ENCODE data around the gene SIPA1.
A peak's percentile ranks its signal among the peaks of the same experiment; 100 is the strongest.

The SIPA1 gene

GRCh38 chr11:65641297-65642013 is 3.6 kb downstream of the SIPA1 start:
- peaks cover 31% of the 10 kb centered on the region for H3K36me3 Mint-ChIP-seq (ENCODE audit: low read depth)
- no peaks in the 10 kb centered on the region for H3K27me3 Mint-ChIP-seq
- H3K4me1 Mint-ChIP-seq (ENCODE audit: low read depth) = peaks cover 50% of the 10 kb centered on the region
- no peaks in the 10 kb centered on the region for H3K9me3 Mint-ChIP-seq
- H3K27ac Mint-ChIP-seq = peak overlapping the region; percentile 81
- peak overlapping the region; percentile 96 for H3K4me3 Mint-ChIP-seq

- Mint-ChIP-seq H3K36me3 (ENCODE audit: low read depth) (peaks cover 27% of the 10 kb centered on the region), H3K9me3 (no peaks in the 10 kb centered on the region), H3K4me1 (ENCODE audit: low read depth) (peaks cover 49% of the 10 kb centered on the region), H3K27ac (peak overlapping the region; percentile 81), H3K4me3 (peak overlapping the region; percentile 96), H3K27me3 (no peaks in the 10 kb centered on the region)
Observed at GRCh38 chr11:65642014-65642671, 4.2 kb downstream of the SIPA1 start.

GRCh38 chr11:65643971-65644370 is 6.1 kb downstream of the SIPA1 start:
- H3K4me1 Mint-ChIP-seq (ENCODE audit: low read depth) = peaks cover 36% of the 10 kb centered on the region
- no peak overlapping the region for H3K4me3 Mint-ChIP-seq
- no peaks in the 10 kb centered on the region for H3K9me3 Mint-ChIP-seq
- peak overlapping the region; percentile 61 for H3K27ac Mint-ChIP-seq
- peaks cover 33% of the 10 kb centered on the region for H3K36me3 Mint-ChIP-seq (ENCODE audit: low read depth)
- H3K27me3 Mint-ChIP-seq = no peaks in the 10 kb centered on the region

- Mint-ChIP-seq H3K27me3 (no peaks in the 10 kb centered on the region), H3K36me3 (ENCODE audit: low read depth) (peaks cover 34% of the 10 kb centered on the region), H3K4me3 (no peak overlapping the region), H3K9me3 (no peaks in the 10 kb centered on the region), H3K4me1 (ENCODE audit: low read depth) (peaks cover 27% of the 10 kb centered on the region), H3K27ac (no peak overlapping the region)
Observed at GRCh38 chr11:65644837-65645236, 6.9 kb downstream of the SIPA1 start.

GRCh38 chr11:65645710-65646109 is 7.8 kb downstream of the SIPA1 start:
- Mint-ChIP-seq H3K9me3 (no peaks in the 10 kb centered on the region), H3K27ac (no peak overlapping the region), H3K27me3 (no peaks in the 10 kb centered on the region), H3K4me3 (no peak overlapping the region), H3K4me1 (ENCODE audit: low read depth) (peaks cover 18% of the 10 kb centered on the region), H3K36me3 (ENCODE audit: low read depth) (peaks cover 34% of the 10 kb centered on the region)

- Mint-ChIP-seq H3K36me3 (ENCODE audit: low read depth) (peaks cover 35% of the 10 kb centered on the region), H3K4me1 (ENCODE audit: low read depth) (peaks cover 21% of the 10 kb centered on the region), H3K27ac (no peak overlapping the region), H3K4me3 (no peak overlapping the region), H3K9me3 (no peaks in the 10 kb centered on the region), H3K27me3 (no peaks in the 10 kb centered on the region)
Observed at GRCh38 chr11:65646288-65646957, 8.5 kb downstream of the SIPA1 start.

- peaks cover 36% of the 10 kb centered on the region for H3K36me3 Mint-ChIP-seq (ENCODE audit: low read depth)
Observed at GRCh38 chr11:65646958-65647701, 9.2 kb downstream of the SIPA1 start.

GRCh38 chr11:65648997-65649493 is 11.1 kb downstream of the SIPA1 start:
- Mint-ChIP-seq H3K27me3 (no peaks in the 10 kb centered on the region), H3K9me3 (no peaks in the 10 kb centered on the region), H3K4me1 (ENCODE audit: low read depth) (peaks cover 27% of the 10 kb centered on the region), H3K27ac (no peak overlapping the region), H3K4me3 (no peak overlapping the region), H3K36me3 (ENCODE audit: low read depth) (peaks cover 39% of the 10 kb centered on the region)

More at GRCh38 chr11:65646958-65647701, 9.2 kb downstream of the SIPA1 start:
- no peaks in the 10 kb centered on the region for H3K27me3 Mint-ChIP-seq
- H3K27ac Mint-ChIP-seq = no peak overlapping the region
- no peaks in the 10 kb centered on the region for H3K9me3 Mint-ChIP-seq
- peaks cover 21% of the 10 kb centered on the region for H3K4me1 Mint-ChIP-seq (ENCODE audit: low read depth)
- H3K4me3 Mint-ChIP-seq = no peak overlapping the region

- no peak overlapping the region for H3K4me3 Mint-ChIP-seq
- H3K4me1 Mint-ChIP-seq (ENCODE audit: low read depth) = peaks cover 29% of the 10 kb centered on the region
- no peak overlapping the region for H3K27ac Mint-ChIP-seq
- H3K9me3 Mint-ChIP-seq = no peaks in the 10 kb centered on the region
- H3K36me3 Mint-ChIP-seq (ENCODE audit: low read depth) = peaks cover 42% of the 10 kb centered on the region
- H3K27me3 Mint-ChIP-seq = no peaks in the 10 kb centered on the region
Observed at GRCh38 chr11:65649656-65650546, 12.0 kb downstream of the SIPA1 start.

GRCh38 chr11:65650547-65651338 is 12.8 kb downstream of the SIPA1 start:
- H3K27ac Mint-ChIP-seq = peak overlapping the region; percentile 90
- no peaks in the 10 kb centered on the region for H3K9me3 Mint-ChIP-seq
- peaks cover 36% of the 10 kb centered on the region for H3K4me1 Mint-ChIP-seq (ENCODE audit: low read depth)
- no peaks in the 10 kb centered on the region for H3K27me3 Mint-ChIP-seq
- H3K36me3 Mint-ChIP-seq (ENCODE audit: low read depth) = peaks cover 46% of the 10 kb centered on the region
- no peak overlapping the region for H3K4me3 Mint-ChIP-seq

GRCh38 chr11:65651339-65651588 is 13.4 kb downstream of the SIPA1 start:
- Mint-ChIP-seq H3K27ac (peak overlapping the region; percentile 90), H3K9me3 (no peaks in the 10 kb centered on the region), H3K4me3 (no peak overlapping the region), H3K36me3 (ENCODE audit: low read depth) (peaks cover 50% of the 10 kb centered on the region), H3K4me1 (ENCODE audit: low read depth) (peaks cover 40% of the 10 kb centered on the region), H3K27me3 (no peaks in the 10 kb centered on the region)

GRCh38 chr11:65651589-65652510 is 13.9 kb downstream of the SIPA1 start:
- H3K27ac Mint-ChIP-seq = peak overlapping the region; percentile 90
- H3K4me3 Mint-ChIP-seq = peak overlapping the region; percentile 72
- H3K27me3 Mint-ChIP-seq = no peaks in the 10 kb centered on the region
- no peaks in the 10 kb centered on the region for H3K9me3 Mint-ChIP-seq
- peaks cover 55% of the 10 kb centered on the region for H3K36me3 Mint-ChIP-seq (ENCODE audit: low read depth)
- H3K4me1 Mint-ChIP-seq (ENCODE audit: low read depth) = peaks cover 44% of the 10 kb centered on the region
